Measurements from ENCODE around the gene ZNF260. TPM values are rescaled to one million over a fixed set of nuclear protein-coding genes. Genes with fewer than 3 reads are reported as not detected.

ZNF260 gene
- total RNA-seq, 1 donor = 15.6 TPM

- H3K27me3 ChIP-seq (ENCODE audit: insufficient read depth, low read length) = no peaks in the 10 kb centered on the region
- peaks cover 8% of the 10 kb centered on the region for H3K4me1 ChIP-seq (ENCODE audit: insufficient read depth, low read length)
- H3K27ac ChIP-seq (ENCODE audit: low read depth, low read length) = no peak overlapping the region
- H3K4me3 ChIP-seq (ENCODE audit: insufficient read depth, low read length) = no peak overlapping the region
- no peak overlapping the region for H2AFZ ChIP-seq (ENCODE audit: low read length)
- H3K79me2 ChIP-seq (ENCODE audit: insufficient read depth, low read length) = peaks cover 22% of the 10 kb centered on the region
- DNase-seq (ENCODE audit: insufficient read length, low spot score, missing footprints) = no peak
- no peak for TF ChIP-seq CTCF (IDR thresholded peaks at IDR 0.05; ENCODE audit: extremely low read depth, low read depth, low read length)
- H3K36me3 ChIP-seq (ENCODE audit: insufficient read depth, low read length) = no peaks in the 10 kb centered on the region
- no peak overlapping the region for H3K4me2 ChIP-seq (ENCODE audit: insufficient read depth, low read length)
- H4K20me1 ChIP-seq (ENCODE audit: insufficient read depth, low read length) = no peaks in the 10 kb centered on the region
- no peaks in the 10 kb centered on the region for H3K9me3 ChIP-seq (ENCODE audit: low read depth, low read length)
Observed at GRCh38 chr19:36483653-36484052, 44.4 kb downstream of the ZNF260 start.

GRCh38 chr19:36482876-36483275 is 45.2 kb downstream of the ZNF260 start:
- Histone ChIP-seq H4K20me1 (ENCODE audit: insufficient read depth, low read length) (no peaks in the 10 kb centered on the region), H2AFZ (ENCODE audit: low read length) (no peak overlapping the region), H3K27me3 (ENCODE audit: insufficient read depth, low read length) (no peaks in the 10 kb centered on the region), H3K4me3 (ENCODE audit: insufficient read depth, low read length) (no peak overlapping the region), H3K79me2 (ENCODE audit: insufficient read depth, low read length) (peaks cover 15% of the 10 kb centered on the region), H3K4me1 (ENCODE audit: insufficient read depth, low read length) (peaks cover under 1% of the 10 kb centered on the region), H3K27ac (ENCODE audit: low read depth, low read length) (no peak overlapping the region), H3K9me3 (ENCODE audit: low read depth, low read length) (no peaks in the 10 kb centered on the region), H3K36me3 (ENCODE audit: insufficient read depth, low read length) (no peaks in the 10 kb centered on the region), H3K4me2 (ENCODE audit: insufficient read depth, low read length) (no peak overlapping the region)
- DNase-seq (ENCODE audit: insufficient read length, low spot score, missing footprints) = no peak
- TF ChIP-seq CTCF (IDR thresholded peaks at IDR 0.05; ENCODE audit: extremely low read depth, low read depth, low read length) = no peak

Other genes starting within 250 kb of the ZNF260 start
- 4.3 and 5.3 TPM in 2 replicates for gene ZFP14, start 149.1 kb downstream of the ZNF260 start, total RNA-seq
- gene ZFP82, start 109.6 kb downstream of the ZNF260 start, total RNA-seq = 9.0 and 10.3 TPM in 2 replicates
- 13.8 and 20.9 TPM in 2 replicates for gene ZNF566, start 38.7 kb downstream of the ZNF260 start, total RNA-seq
- 11.9 and 13.3 TPM in 2 replicates for gene ZNF529, start 45.0 kb upstream of the ZNF260 start, total RNA-seq
- gene ZNF382, start 77.0 kb upstream of the ZNF260 start, total RNA-seq = 12.3 and 16.2 TPM in 2 replicates
- 8.8 and 12.7 TPM in 2 replicates for gene ZNF461, start 138.6 kb upstream of the ZNF260 start, total RNA-seq
- gene ZNF567, start 159.3 kb upstream of the ZNF260 start, total RNA-seq = 6.8 and 8.0 TPM in 2 replicates
- 2.5 and 3.2 TPM in 2 replicates for gene ZNF850, start 244.5 kb upstream of the ZNF260 start, total RNA-seq

Measured in osteoblast (primary cell).